ENCODE data around the gene RNF19B.

Gene RNF19B

DNA sequence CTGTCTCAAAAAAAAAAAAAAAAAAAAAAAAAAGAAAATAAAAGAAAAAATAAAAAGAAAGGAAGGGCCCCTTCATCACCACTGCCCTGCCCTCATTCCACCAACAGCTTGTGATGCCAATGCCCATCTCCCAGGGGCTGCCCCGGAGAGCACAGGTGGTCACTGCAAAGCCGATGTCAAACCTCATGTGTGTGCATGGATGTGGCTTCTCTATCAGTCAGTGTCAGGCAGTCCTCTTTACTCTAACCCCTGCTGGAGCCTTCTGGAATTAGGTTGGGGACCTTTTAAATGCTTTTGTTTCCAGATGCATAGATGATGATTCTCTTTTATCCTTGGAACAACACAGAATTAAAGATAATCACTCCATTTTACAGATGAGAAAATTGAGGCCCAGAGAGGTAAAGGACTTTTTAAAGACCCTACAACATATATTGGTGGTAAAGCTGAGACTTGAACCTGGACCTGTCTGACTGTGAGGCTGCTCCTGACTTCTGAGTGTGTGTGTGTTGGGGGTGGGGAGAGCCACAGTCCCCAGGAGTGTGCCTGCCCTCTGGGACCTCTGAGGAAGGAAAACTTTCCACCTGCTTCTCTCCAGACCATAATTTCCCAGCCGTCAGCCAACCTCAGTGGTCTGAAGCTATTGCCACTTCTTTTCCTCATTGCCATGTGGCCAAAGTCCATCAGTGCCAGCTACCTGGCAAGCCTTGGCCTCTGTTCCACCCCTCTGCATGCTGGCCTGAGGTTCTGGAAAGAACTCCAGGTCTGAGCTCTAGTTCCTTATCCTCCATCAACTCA, 60.4 kb downstream of the RNF19B start:
- Histone ChIP-seq H3F3A (ENCODE audit: insufficient read depth, low read length) (no peaks in the 10 kb centered on the region), H3K9me2 (replicated peaks; ENCODE audit: insufficient read depth, low read length) (no peaks in the 10 kb centered on the region), H3K27ac (ENCODE audit: low read length) (no peak overlapping the region), H3K4me3 (ENCODE audit: low read length) (no peak overlapping the region), H3K9me3 (replicated peaks; ENCODE audit: insufficient read depth, low read length) (no peaks in the 10 kb centered on the region), H2AFZ (ENCODE audit: low read length) (no peak overlapping the region), H4K20me1 (ENCODE audit: insufficient read depth, low read length) (no peaks in the 10 kb centered on the region), H3K9ac (ENCODE audit: low read length) (no peak overlapping the region), H3K4me2 (ENCODE audit: low read depth, low read length) (no peak overlapping the region), H3K36me3 (replicated peaks; ENCODE audit: insufficient read depth, low read length) (no peaks in the 10 kb centered on the region), H3K79me2 (ENCODE audit: low read length) (no peaks in the 10 kb centered on the region), H3K4me1 (ENCODE audit: low read length) (no peaks in the 10 kb centered on the region), H3K27me3 (replicated peaks; ENCODE audit: insufficient read depth, low read length) (peaks cover 11% of the 10 kb centered on the region)
- DNase-seq: no peak
- TF ChIP-seq EZH2phosphoT487 (IDR thresholded peaks at IDR 0.05; ENCODE audit: low read length) (no peak), EZH2 (optimal IDR thresholded peaks at IDR 0.05; ENCODE audit: low read depth, low read length) (no peak)
- TF ChIP-seq, protein P1, sequence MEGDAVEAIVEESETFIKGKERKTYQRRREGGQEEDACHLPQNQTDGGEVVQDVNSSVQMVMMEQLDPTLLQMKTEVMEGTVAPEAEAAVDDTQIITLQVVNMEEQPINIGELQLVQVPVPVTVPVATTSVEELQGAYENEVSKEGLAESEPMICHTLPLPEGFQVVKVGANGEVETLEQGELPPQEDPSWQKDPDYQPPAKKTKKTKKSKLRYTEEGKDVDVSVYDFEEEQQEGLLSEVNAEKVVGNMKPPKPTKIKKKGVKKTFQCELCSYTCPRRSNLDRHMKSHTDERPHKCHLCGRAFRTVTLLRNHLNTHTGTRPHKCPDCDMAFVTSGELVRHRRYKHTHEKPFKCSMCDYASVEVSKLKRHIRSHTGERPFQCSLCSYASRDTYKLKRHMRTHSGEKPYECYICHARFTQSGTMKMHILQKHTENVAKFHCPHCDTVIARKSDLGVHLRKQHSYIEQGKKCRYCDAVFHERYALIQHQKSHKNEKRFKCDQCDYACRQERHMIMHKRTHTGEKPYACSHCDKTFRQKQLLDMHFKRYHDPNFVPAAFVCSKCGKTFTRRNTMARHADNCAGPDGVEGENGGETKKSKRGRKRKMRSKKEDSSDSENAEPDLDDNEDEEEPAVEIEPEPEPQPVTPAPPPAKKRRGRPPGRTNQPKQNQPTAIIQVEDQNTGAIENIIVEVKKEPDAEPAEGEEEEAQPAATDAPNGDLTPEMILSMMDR (IDR thresholded peaks at IDR 0.05; ENCODE audit: low read length): no peak

DNA sequence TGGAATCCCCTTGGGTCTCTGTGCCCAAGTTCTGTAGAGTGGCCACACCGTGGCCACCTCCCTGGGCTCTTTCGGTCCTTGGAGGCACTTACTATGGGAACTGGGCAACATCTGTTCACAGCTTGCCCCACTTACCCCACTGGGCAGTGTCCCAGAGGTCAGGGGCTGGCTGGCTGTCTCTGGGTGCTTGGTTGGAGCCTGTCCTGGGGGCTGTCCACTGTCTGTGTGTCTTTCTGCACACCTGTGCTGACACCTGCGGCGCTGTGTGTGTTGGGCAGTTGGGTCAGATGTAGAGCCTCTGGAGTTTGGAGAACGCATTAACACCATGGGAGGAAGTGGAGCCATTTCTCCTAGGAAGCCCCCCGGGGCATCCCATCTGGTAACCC, 62.1 kb downstream of the RNF19B start:
- TF ChIP-seq, protein P1 (IDR thresholded peaks at IDR 0.05; ENCODE audit: low read length): no peak
- TF ChIP-seq EZH2phosphoT487 (IDR thresholded peaks at IDR 0.05; ENCODE audit: low read length) (no peak), EZH2 (optimal IDR thresholded peaks at IDR 0.05; ENCODE audit: low read depth, low read length) (no peak)
- H4K20me1 ChIP-seq (ENCODE audit: insufficient read depth, low read length): no peaks in the 10 kb centered on the region
- H3K4me3 ChIP-seq (ENCODE audit: low read length): no peak overlapping the region
- H3K9me3 ChIP-seq (replicated peaks; ENCODE audit: insufficient read depth, low read length): no peaks in the 10 kb centered on the region
- H3K36me3 ChIP-seq (replicated peaks; ENCODE audit: insufficient read depth, low read length): no peaks in the 10 kb centered on the region
- H3K9me2 ChIP-seq (replicated peaks; ENCODE audit: insufficient read depth, low read length): no peaks in the 10 kb centered on the region
- DNase-seq: no peak
- no peaks in the 10 kb centered on the region for H3K4me1 ChIP-seq (ENCODE audit: low read length)
- H3F3A ChIP-seq (ENCODE audit: insufficient read depth, low read length): no peaks in the 10 kb centered on the region
- H3K79me2 ChIP-seq (ENCODE audit: low read length): no peaks in the 10 kb centered on the region
- H2AFZ ChIP-seq (ENCODE audit: low read length): no peak overlapping the region
- peaks cover 11% of the 10 kb centered on the region for H3K27me3 ChIP-seq (replicated peaks; ENCODE audit: insufficient read depth, low read length)
- H3K4me2 ChIP-seq (ENCODE audit: low read depth, low read length): no peak overlapping the region
- no peak overlapping the region for H3K9ac ChIP-seq (ENCODE audit: low read length)
- no peak overlapping the region for H3K27ac ChIP-seq (ENCODE audit: low read length)

DNA sequence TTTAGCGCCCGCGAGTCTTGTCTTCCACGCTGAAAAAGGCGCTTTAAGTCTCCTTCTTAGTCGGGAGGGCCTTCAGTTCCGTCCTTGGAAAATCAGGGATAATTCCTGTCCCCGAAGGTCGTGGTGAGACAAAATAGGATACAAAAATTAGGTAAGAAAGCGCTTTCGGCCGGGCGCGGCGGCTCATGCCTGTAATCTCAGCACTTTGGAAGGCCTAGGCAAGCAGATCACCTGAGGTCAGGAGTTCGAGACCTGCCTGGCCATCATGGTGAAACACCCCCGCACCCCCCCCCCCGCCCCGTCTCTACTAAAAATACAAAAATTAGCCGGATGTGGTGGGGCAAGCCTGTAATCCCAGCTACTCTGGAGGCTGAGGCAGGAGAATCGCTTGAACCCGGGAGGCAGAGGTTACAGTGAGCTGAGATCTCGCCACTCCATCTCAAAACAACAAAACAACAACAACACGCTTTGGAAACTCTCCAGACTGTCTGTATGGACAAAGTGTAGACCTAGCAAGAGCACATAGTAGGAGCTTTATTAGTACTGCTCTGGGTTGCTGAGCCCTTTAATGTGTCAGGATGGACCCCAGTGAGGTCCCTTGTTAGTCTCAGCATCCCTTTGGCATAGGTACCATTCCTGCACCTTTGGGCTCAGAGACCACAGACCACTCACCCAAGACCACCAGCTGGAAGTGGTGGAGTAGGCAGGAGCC, 62.6 kb downstream of the RNF19B start:
- no peak for TF ChIP-seq EZH2 (optimal IDR thresholded peaks at IDR 0.05; ENCODE audit: low read depth, low read length)
- TF ChIP-seq, protein P1 (IDR thresholded peaks at IDR 0.05; ENCODE audit: low read length): no peak
- TF ChIP-seq EZH2phosphoT487 (IDR thresholded peaks at IDR 0.05; ENCODE audit: low read length): no peak
- H3K27me3 ChIP-seq (replicated peaks; ENCODE audit: insufficient read depth, low read length): peaks cover 11% of the 10 kb centered on the region
- no peaks in the 10 kb centered on the region for H3K4me1 ChIP-seq (ENCODE audit: low read length)
- H3F3A ChIP-seq (ENCODE audit: insufficient read depth, low read length): no peaks in the 10 kb centered on the region
- H3K9me3 ChIP-seq (replicated peaks; ENCODE audit: insufficient read depth, low read length): no peaks in the 10 kb centered on the region
- no peaks in the 10 kb centered on the region for H3K9me2 ChIP-seq (replicated peaks; ENCODE audit: insufficient read depth, low read length)
- peak overlapping the region; percentile 87; the same call in 1 of the 2 replicates for H2AFZ ChIP-seq (ENCODE audit: low read length)
- no peak overlapping the region for H3K27ac ChIP-seq (ENCODE audit: low read length)
- peak overlapping the region; percentile 59; the same call in 1 of the 2 replicates for H3K4me3 ChIP-seq (ENCODE audit: low read length)
- DNase-seq: no peak
- H3K36me3 ChIP-seq (replicated peaks; ENCODE audit: insufficient read depth, low read length): no peaks in the 10 kb centered on the region
- no peaks in the 10 kb centered on the region for H4K20me1 ChIP-seq (ENCODE audit: insufficient read depth, low read length)
- H3K79me2 ChIP-seq (ENCODE audit: low read length): no peaks in the 10 kb centered on the region
- H3K4me2 ChIP-seq (ENCODE audit: low read depth, low read length): peak overlapping the region; percentile 85
- no peak overlapping the region; the same call in 1 of the 2 replicates for H3K9ac ChIP-seq (ENCODE audit: low read length)

Data from MM.1S (cell line).